Tibial nerve (tissue), 4 donors: ENCODE data around the gene PRRG2. TPM values are rescaled to one million over a fixed set of nuclear protein-coding genes. Genes with fewer than 3 reads are reported as not detected.

Source experiments
- DNase-seq, 2 donors: peaks; one replicate each; pipeline ENCODE4 v3.0.0-alpha.2; 2019; ENCODE audit warnings: low spot score in 2 of 2
- H3K27ac ChIP-seq, 4 donors: fragments of 200-600 bp; sonication (generic) in 3 of 4; one replicate each; pipeline ENCODE4 v1.5.1; 2017 to 2019; ENCODE audit warnings: mild to moderate bottlenecking in 1 of 4
- H3K27me3 ChIP-seq, 2 donors: fragments of 200-600 bp; sonication (generic) in 1 of 2; one replicate each; pipeline versions ENCODE4 v1.5.1 to v1.6.0; 2017 to 2019
- H3K36me3 ChIP-seq, 3 donors: fragments of 200-600 bp; sonication (generic); one replicate each; pipeline ENCODE4 v1.5.1; 2018 to 2019
- H3K4me1 ChIP-seq, 4 donors: fragments of 200-600 bp; sonication (generic) in 3 of 4; one replicate each; pipeline ENCODE4 v1.5.1; 2017 to 2019
- H3K4me3 ChIP-seq, 4 donors: fragments of 200-600 bp; sonication (generic) in 3 of 4; one replicate each; pipeline ENCODE4 v1.5.1; 2017 to 2019; ENCODE audit warnings: mild to moderate bottlenecking in 1 of 4, moderate library complexity in 1 of 4
- H3K9me3 ChIP-seq, 4 donors: fragments of 200-600 bp; sonication (generic) in 3 of 4; one replicate each; pipeline ENCODE4 v1.5.1; 2017 to 2019
- CTCF ChIP-seq, 5 experiments: fragments of 200-600 bp in 3 of 5; fragments of 450-650 bp in 2 of 5; sonication (generic) in 3 of 5; IDR thresholded peaks; one replicate each; pipeline ENCODE4 v1.5.1; 2016 to 2019; ENCODE audit warnings: antibody characterized with exemption in 5 of 5, mild to moderate bottlenecking in 3 of 5, moderate library complexity in 2 of 5
- EP300 ChIP-seq, 2 donors: sonication (generic); formaldehyde crosslinking; IDR thresholded peaks; one replicate each; pipeline ENCODE4 v1.6.1; 2017; ENCODE audit warnings: antibody characterized with exemption in 2 of 2, mild to moderate bottlenecking in 1 of 2
- POLR2A ChIP-seq, 2 donors: fragments of 450-650 bp; IDR thresholded peaks; one replicate each; pipeline ENCODE4 v1.6.1; 2017; ENCODE audit warnings: antibody characterized with exemption in 2 of 2, mild to moderate bottlenecking in 2 of 2, moderate library complexity in 2 of 2
- WGBS, 2 donors: methylation state at CpG; one replicate each; pipeline ENCODE4 v1.1.5; 2018; 5-methylcytosine and 5-hydroxymethylcytosine counted together
- total RNA-seq, 4 donors: library from RNA; depleted of rRNA; stranded (reverse); fragments of >200 nt; gene quantifications; one replicate each; pipeline ENCODE4 v1.1.0, GENCODE V29; 2016

The PRRG2 gene
- total RNA-seq, 4 donors from 2014 or later, result 0.42 to 0.78 (median 0.44) TPM; not detected in 1

GRCh38 chr19:49591731-49592485 lies 10.8 kb downstream of the PRRG2 start:
- Histone ChIP-seq H3K9me3 (no peaks in the 10 kb centered on the region), H3K4me1 (peaks cover 0 to 44% (median 11%) of the 10 kb centered on the region in 4 donors), H3K27ac (peak overlapping the region; percentile 86 to 95 (median 92)), H3K27me3 (no peaks in the 10 kb centered on the region), H3K36me3 (peaks cover 4 to 30% (median 16%) of the 10 kb centered on the region in 3 donors), H3K4me3 (peak overlapping the region; percentile 72 to 96 (median 86))
- TF ChIP-seq EP300 (IDR thresholded peaks at IDR 0.05) (no peak), CTCF (IDR thresholded peaks at IDR 0.05) (no peak), POLR2A (IDR thresholded peaks at IDR 0.05) (no peak)
- 0 to 1% methylated on average over 40 to 42 of the region's 51 CpGs for WGBS, 2 donors
- no peak for DNase-seq

DNA sequence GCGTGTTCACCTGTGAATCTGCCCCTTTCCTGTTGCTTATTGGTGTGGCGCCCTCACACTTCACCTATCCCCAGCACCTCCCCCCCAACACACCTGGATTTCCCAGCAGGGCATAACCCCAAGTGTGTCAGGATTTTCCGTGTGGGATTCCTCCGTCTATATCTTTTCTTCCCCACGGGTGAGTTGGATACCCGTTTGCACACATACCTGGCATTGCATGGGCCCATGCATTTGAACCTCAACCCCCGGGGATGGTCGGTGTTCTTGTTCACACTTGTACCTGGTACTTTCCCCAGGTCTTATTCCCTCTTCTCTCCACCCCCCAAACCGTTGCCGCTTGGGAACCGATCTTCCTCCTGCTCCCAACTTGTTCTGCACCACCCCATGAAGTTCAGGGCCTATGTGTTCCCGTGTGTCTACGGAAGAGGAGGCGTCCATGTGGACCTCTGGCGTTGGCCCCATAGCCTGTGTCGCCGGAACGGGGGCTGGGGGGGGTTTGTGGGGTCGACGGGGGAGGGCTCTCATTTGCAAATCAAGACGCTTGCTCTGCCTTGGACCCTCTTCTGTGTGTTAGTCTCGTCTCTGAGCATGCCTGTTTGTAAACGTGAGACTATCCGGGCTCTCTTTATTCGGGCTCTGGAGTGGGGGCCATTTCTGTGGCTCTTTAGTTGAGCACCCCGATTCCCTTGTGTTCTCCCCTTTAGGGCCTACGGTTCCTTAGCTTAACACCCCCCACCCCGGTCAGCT lies 11.5 kb downstream of the PRRG2 start:
- 3 to 4% methylated on average over 24 to 28 of the region's 28 CpGs for WGBS, 2 donors
- Histone ChIP-seq H3K9me3 (no peaks in the 10 kb centered on the region), H3K27ac (peak overlapping the region; percentile 86 to 95 (median 92)), H3K4me3 (peak overlapping the region; percentile 72 to 96 (median 86)), H3K36me3 (peaks cover 4 to 38% (median 16%) of the 10 kb centered on the region in 3 donors), H3K4me1 (peaks cover 0 to 44% (median 11%) of the 10 kb centered on the region in 4 donors), H3K27me3 (no peaks in the 10 kb centered on the region)
- no peak for DNase-seq
- TF ChIP-seq POLR2A (IDR thresholded peaks at IDR 0.05), result no peak
- no peak for TF ChIP-seq CTCF (IDR thresholded peaks at IDR 0.05)
- TF ChIP-seq EP300 (IDR thresholded peaks at IDR 0.05), result no peak

DNA sequence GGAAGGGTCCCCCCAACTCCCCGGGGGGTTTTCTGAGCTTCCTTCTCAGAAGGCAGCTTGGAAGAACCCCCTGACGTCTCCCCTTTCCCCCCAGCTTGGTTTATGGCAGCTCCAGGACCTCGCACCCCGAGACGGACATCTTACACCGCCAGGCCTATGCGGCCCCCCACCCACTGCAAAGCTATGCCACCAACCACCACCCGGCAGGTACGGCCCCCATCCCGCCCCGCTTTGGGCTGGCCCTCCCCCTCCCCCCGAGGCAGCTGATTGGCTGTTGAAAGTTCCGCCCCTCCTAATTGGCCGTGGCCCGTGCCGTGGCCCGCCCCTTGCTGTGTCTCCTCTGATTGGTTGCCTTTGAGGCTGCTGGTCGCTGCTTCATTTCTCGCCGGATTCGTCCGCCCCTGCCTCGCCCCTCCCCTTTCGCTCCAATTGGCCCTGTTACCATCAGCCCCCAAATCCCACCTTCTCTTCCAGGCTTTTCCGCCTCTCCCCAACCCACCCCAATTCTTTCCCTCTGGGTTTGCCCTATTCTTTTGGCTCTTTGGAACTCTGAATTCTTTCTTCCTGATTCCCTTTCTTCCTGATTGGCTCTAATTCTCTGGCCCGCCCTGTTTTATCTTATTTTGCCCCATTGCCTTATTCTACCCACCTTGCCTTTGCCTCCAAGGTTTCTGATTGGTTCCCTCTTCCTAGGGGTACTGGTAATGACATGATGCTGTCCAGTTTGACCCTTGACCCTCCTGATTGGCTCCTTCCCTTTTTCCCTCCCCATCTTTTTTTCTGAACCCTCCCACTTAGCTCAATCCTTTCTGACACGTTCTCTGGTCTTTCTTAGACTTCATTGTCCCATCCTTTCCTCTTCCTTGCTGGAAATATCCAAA lies 12.4 kb downstream of the PRRG2 start:
- Histone ChIP-seq H3K27me3 (no peaks in the 10 kb centered on the region), H3K27ac (peak overlapping the region; percentile 58 to 95 (median 92)), H3K9me3 (no peaks in the 10 kb centered on the region), H3K4me1 (peaks cover 0 to 44% (median 11%) of the 10 kb centered on the region in 4 donors), H3K4me3 (peak overlapping the region; percentile 72 to 96 (median 86)), H3K36me3 (peaks cover 4 to 46% (median 16%) of the 10 kb centered on the region in 3 donors)
- peak; percentile 89 to 93 for DNase-seq
- TF ChIP-seq POLR2A (IDR thresholded peaks at IDR 0.05) (peak in 1 of 2 donors; percentile 22), EP300 (IDR thresholded peaks at IDR 0.05) (no peak)
- 6 to 10% methylated on average over 18 to 25 of the region's 27 CpGs for WGBS, 2 donors

GRCh38 chr19:49594157-49594992 lies 13.3 kb downstream of the PRRG2 start:
- TF ChIP-seq CTCF (IDR thresholded peaks at IDR 0.05) (no peak), EP300 (IDR thresholded peaks at IDR 0.05) (no peak), POLR2A (IDR thresholded peaks at IDR 0.05) (no peak)
- Histone ChIP-seq H3K36me3 (peaks cover 4 to 55% (median 20%) of the 10 kb centered on the region in 3 donors), H3K27ac (peak overlapping the region; percentile 58 to 95 (median 92)), H3K4me1 (peaks cover 0 to 44% (median 11%) of the 10 kb centered on the region in 4 donors), H3K9me3 (no peaks in the 10 kb centered on the region), H3K27me3 (no peaks in the 10 kb centered on the region), H3K4me3 (no peak overlapping the region)
- 90 to 91% methylated on average over 35 of the region's 35 CpGs for WGBS, 2 donors
- DNase-seq, result no peak
